ENCODE results near the gene TMEM42.
"Not testable (repeated sequence)": the region's sequence is repeated elsewhere in the genome, so short reads cannot be mapped to it uniquely, and the experiment has no call there.

GRCh38 chr3:44856663-44857062 lies 5.0 kb upstream of the TMEM42 start:
- not testable (repeated sequence) for TF ChIP-seq YY1 (IDR thresholded peaks at IDR 0.05; ENCODE audit: insufficient read depth, insufficient read length); ZNF274 (IDR thresholded peaks at IDR 0.05; ENCODE audit: low read depth, low read length); SUZ12 (IDR thresholded peaks at IDR 0.05; ENCODE audit: extremely low read depth, insufficient read depth, insufficient read length)

Data from NT2/D1 (cell line).